GM18520 (cell line): ENCODE measurements around the gene WDR82.
A peak's percentile ranks its signal among the peaks of the same experiment; 100 is the strongest.

Experiments used
- ATAC-seq: cut with Tn5 transposase; IDR thresholded peaks from one replicate; pipeline ENCODE4 v1.9.1; 2021; ENCODE audit not compliant: unreplicated experiment

The WDR82 gene

DNA sequence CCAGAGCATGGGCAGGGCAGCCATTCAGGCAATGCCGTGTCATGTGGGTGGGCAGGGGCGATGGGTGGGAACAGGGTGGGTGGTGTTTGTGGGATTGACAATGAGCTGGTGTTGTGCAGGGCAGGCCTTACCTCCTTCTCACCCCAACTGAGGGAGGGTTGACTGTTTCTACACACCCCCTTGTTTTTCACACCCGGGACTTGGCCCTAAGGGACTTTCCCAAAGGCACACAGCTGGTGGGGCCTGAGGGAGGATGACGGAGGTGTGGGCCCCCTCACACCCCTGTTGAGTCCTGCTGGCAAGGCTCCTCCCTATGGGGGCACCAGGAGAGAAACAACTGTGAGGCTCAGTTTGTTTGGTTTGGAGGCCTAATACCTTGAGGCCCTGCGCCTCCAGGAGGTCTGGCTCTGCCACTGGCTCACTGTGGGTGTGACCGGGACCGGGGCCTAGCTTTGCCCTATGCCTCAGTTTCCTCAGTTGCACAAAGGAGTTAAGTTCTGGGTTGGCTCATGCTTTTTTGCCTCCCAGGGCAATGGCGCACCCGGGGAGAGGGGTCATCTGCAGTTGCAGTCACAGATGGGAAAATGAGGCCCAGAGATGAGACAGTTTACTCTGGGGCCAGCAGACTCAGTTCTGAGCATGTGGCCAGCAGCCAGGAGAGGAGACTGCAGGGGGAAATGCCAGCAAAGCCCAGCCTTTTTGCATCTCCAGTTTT, 32.6 kb upstream of the WDR82 start:
- peak; percentile 68 for ATAC-seq

- ATAC-seq: no peak
Measured at GRCh38 chr3:52308308-52308707, 29.9 kb upstream of the WDR82 start.

GRCh38 chr3:52306978-52307377, 28.5 kb upstream of the WDR82 start:
- ATAC-seq: no peak

DNA sequence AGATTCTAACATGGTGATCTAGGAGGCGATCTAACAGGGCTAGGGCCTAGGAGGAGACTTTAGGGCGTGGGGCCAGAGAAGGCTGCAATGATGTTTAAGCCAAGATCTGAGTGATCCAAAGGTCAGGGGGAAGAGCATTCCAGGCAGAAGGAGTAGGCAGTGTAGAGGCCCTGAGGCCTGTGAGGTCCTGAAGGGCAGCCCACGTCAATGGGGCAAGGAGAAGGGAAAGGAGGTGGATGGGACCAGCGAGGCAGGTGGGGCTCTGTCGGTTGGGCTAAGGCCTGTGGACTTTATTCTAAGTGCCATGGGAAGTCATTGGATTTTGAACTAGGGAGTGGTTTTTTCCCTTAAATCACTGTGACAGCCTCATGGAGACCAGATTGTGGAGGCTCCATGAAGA, 27.5 kb upstream of the WDR82 start:
- no peak for ATAC-seq

DNA sequence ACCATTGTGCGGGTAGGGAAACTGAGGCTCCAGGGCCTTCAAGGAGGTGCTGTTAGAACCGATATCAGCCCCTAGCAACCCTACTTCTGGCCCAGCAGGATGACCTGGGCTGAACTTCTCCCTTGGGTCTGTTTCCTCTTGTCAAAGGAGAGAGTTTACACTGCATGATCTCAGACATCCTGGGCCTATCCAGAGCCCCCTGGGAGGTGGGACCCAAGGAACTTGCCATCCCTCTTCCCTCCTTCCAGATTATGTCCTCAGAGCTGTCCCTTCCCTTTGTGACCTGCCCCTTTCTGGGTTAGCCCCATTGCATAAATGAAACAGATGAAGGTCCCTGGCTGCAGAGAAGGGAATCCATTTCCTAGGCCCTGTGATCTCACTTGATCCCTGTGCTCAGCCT, 25.4 kb upstream of the WDR82 start:
- no peak for ATAC-seq

DNA sequence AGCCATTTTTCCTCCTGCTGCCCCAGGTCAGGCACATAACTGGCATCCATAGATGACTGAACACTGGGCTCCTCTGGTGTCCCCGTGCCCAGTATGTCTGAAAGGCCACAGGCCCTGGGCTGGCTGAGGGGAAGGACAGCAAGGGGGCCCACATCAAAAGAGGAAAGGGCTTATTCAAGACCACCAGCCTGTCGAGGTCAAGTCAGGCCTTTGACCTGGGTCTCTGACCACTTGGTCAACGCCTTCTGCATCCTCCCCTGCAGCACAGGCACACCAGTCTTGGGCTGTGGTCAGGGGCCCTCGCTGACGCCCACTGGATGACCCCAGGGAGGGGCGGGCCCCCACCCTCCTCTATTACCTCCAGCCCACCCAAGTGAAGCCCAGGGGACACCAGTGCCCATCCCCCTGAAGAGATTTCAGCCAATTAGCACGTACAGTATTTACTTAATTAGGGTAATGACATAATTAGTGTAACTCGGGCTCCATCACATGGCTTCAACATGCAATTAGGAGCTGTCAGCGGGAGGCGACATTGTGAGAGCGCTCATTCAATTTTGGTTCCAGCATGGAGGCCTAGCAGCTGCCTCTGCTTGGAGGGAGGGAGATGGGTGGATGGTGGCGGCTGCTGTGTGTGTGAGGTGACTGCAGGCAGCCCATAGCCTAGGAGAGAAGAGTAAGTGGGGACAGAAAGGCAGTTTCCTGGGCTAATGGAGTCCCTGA, 24.1 kb upstream of the WDR82 start:
- ATAC-seq: no peak

DNA sequence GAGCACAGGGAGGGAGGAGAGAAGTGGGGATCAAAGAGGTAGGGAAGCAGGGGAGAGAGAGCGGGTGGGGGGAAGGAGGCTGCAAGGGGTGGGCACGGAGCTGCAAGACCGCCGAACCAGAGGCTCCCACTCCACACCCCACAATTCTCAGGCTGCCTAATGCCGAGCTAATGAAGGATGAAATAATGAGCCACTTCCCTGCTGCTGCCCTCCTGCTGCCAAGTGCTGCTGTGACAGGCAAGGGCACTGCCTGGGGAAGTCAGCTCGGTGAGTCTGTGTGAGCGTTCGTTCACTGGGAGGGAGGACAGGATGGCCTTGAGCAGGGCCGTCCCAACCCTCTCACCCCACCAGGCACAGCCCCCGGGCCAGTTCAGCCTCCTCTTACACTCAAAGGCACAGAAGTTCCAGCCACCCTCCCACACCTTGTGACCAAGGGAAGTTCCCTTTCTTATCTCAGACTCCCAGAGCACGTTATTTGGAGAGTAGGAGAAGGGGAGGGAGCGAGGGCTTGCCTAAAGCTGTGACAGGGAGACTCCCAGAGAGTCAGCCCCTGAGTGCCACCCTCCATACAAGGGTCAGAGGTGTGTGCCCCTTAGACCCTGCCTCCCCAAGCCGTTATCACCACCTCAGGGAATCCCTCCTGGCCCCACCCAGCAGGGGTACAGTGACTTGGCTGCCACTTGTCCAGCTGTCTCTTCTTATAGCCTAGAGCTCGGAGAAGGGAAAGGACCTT, 21.6 kb upstream of the WDR82 start:
- peak; percentile 40 for ATAC-seq

DNA sequence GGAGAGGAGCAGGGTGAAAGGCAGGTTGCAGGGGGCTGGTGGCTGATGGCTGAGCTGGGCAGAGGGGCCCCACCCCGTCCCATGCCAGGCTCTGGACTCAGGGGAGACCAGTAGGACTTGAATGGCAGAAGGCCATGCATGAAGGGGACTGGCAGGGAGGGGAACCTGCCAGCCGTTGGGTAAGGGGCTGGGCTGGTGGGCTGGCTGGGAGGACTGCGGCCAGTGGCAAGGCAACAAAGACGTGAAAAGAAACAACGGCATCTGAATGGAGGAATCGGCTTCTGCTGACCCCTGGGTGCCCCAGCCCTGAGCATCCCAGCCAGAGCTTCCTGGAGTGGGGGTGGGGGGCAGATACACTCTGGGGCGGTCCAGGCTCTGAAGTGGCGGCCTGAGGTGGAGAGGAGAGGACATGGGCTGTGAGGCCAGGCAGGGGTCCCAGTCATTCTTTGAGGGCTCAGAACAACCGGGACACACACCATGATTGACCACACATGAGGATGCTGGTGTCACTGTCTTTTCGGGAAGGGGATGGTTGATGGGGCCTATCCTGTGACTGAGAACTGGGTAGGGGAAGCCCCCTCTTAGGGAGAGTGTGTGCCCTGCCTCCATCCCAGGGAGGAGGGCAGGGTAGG, 20.9 kb upstream of the WDR82 start:
- no peak for ATAC-seq

- ATAC-seq: no peak
Measured at GRCh38 chr3:52298149-52299098, 20.0 kb upstream of the WDR82 start.

- no peak for ATAC-seq
Measured at GRCh38 chr3:52297242-52298148, 19.0 kb upstream of the WDR82 start.

DNA sequence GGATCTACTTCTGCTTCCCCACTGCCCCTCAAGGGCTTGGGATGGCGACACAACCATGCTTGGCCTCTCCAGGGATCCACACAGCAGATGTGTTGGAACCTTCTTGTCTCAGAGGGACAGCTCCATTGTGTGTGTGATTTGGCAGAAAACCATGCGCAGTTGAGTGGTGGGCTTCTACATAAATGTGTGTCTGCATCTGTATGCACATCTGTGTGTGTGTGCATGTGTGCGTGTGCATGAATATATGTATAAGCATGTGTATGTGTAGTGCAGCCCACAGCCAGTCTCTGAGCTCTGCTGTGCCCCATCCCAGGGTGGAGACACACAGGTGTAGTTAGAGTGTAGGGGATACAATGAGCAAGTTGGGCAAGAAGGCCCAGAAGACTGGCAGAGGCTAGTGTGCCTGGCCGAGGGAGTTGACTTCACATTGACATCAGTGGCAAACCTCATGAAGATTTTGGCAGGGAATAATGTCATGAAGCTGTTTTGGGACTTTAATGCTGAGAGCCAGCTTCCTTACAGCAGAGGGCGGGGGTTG, 17.3 kb upstream of the WDR82 start:
- no peak for ATAC-seq

DNA sequence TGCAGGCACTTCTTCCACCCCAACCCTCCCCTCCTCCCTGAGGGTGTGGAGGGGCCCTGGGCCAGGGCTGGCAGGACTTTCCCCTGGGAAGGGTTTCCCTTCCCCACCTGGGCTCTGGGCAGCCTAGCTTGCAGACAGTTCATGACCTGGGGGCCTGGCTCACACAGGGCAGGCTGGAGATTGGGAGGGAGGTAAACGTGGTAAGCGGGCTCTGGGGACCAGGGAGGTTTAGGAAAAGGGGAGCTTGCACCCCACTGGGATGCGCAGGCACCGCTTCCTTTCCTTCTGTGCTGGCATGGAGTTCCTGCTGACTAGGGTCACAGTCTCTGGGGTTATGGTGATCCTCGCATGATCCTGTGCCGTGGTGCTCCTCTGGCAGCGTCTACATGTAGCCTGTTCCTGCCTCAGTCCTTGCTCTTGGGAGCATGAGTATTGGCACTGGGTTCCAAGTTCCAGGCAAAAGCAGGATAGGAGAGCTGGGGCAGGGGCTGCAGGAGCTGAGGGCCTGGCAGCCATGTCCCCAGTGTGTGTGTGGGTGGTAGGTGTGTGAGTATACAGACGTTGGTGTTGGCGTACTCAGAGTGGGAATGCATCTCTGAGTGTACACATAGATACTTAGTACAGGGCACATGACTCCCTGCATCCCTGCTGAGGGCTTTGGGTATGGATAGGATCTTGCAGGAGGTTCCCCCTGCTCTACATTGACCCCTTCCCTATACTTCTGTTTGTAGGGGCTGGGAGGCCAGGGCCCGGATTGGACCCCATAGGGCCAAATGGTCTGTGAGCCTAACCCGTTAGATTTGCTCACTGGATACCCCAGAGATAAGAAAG, 16.1 kb upstream of the WDR82 start:
- ATAC-seq: no peak

GRCh38 chr3:52293491-52294319, 15.3 kb upstream of the WDR82 start:
- no peak for ATAC-seq

GRCh38 chr3:52292247-52293065, 14.0 kb upstream of the WDR82 start:
- no peak for ATAC-seq

GRCh38 chr3:52291508-52292181, 13.2 kb upstream of the WDR82 start:
- no peak for ATAC-seq
